Amniotic stem cell (primary cell): ENCODE results near the gene MMP20.
"Not testable (repeated sequence)": the region's sequence is repeated elsewhere in the genome, so short reads cannot be mapped to it uniquely, and the experiment has no call there.

Experiments used
- DNase-seq: peaks from one replicate; lab custom pipeline; 2025; lab: John Stamatoyannopoulos, UW

Gene MMP20, protein sequence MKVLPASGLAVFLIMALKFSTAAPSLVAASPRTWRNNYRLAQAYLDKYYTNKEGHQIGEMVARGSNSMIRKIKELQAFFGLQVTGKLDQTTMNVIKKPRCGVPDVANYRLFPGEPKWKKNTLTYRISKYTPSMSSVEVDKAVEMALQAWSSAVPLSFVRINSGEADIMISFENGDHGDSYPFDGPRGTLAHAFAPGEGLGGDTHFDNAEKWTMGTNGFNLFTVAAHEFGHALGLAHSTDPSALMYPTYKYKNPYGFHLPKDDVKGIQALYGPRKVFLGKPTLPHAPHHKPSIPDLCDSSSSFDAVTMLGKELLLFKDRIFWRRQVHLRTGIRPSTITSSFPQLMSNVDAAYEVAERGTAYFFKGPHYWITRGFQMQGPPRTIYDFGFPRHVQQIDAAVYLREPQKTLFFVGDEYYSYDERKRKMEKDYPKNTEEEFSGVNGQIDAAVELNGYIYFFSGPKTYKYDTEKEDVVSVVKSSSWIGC

DNA sequence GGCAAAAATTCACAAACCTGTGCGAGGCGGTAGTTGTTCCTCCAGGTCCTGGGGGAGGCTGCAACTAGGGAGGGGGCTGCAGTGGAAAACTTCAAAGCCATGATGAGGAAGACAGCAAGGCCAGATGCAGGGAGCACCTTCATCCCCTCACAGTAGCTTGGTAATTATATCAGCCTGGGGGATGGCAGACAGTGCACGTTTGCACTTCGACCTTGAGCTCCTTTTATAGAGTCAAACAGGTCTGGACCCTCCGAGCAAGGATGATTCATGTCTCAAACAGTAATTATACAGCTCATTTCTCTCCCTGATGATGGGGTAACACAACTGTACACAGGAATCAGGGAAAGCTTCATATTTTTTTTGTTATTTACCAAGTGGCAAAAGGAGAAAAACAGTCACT is at the start of gene MMP20:
Gene MMP20, minus strand, starts transcription at position 156 of the 400 bp plus-strand sequence. Its CDS starts 13 bp downstream, at position 143.
- DNase-seq = no peak

DNA sequence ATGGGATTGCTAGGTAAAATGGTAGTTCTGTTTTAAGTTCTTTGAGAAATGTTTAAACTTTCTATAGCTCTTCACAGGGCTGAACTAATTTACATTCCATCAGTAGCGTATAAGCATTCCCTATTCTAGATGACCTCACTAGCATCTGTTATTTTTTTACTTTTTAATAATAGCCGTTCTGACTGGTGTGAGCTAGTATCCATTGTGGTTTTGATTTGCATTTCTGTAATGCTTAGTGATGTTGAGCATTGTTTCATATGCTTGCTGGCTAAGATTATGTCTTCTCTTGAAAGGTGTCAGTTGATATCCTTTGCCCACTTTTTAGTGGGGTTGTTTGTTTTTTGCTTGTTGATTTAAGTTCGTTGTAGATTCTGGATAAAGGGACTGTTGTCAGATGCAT is 44.5 kb upstream of the MMP20 start:
- DNase-seq = no peak

DNA sequence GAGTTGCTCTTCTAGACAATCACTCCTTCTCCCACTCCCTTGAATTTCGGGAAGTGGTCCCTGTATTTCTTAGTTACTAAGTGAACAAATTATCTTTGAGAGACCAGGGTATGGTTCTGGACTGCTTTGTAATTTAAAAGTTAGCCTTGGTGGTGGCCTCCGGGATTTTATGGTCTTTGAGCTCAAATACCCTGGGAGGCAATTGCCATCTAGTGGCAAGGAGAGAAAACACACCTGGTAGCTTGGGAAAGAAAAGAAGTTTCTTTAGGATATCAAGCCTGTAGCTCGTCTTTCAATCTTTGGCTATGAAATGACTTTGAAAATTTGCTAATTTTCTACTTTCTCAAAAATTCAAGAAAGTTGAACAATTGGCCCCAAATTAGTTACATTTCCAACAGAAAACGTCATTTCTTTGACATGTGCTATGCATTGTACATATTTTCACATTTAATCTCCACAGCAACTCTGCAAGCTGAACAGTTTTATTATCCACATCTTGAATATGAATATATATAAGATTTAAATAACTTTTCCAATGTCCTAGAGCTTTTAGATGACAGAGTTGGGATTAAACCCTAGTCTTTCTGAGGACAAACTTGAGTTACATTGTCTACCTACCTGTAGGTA is 41.3 kb upstream of the MMP20 start:
- no peak for DNase-seq

DNA sequence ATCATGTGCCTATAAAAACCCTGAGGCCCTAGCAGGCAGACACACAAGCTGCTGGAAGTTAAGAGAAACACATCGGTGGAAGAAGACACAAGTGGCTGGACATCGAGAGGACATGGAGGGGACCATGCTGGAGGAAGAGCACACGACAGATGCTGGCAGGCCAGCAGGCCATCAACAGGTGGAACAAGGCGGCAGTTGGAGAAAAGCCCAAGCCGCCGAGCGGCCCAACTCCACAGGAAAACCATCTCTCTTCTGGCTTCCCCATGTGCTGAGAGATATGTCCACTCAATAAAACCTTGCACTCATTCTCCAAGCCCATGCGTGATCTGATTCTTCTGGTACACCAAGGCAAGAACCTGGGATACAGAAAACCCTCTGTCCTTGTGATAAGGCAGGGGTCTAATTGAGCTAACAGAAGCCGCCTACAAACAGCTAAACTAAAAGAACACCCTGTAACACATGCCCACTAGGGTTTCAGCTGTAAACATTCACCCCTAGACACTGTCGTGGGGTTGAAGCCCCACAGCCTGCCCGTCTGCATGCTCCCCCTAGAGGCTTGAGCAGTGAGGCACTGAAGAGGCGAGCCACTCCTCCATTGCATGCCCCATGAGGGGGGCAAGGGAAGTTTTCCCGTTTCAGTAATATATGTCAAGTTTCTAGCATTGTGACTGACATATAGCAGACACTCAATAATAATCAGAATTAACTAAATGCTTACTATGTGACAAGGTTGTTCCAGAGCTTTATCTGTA is 39.0 kb upstream of the MMP20 start:
- no peak for DNase-seq

DNA sequence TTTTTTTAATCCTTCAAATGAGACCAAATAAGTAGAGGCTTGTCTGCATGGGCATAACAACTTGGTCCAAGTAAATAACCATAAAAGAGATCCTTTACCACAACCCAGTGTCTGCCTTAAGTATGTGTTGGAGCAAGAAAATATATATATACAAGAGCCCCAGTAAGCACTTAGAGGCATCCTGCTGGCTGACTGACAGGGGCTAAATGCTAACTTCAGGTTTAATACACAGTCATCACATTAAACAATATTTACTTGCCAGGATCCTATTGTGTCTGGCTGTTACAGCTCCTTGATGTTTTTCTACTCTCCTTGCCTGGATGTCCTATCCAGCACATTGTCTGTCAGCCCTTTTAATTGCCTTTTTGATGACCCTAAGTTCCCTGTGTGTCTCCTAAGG is 37.5 kb upstream of the MMP20 start:
- DNase-seq = no peak

DNA sequence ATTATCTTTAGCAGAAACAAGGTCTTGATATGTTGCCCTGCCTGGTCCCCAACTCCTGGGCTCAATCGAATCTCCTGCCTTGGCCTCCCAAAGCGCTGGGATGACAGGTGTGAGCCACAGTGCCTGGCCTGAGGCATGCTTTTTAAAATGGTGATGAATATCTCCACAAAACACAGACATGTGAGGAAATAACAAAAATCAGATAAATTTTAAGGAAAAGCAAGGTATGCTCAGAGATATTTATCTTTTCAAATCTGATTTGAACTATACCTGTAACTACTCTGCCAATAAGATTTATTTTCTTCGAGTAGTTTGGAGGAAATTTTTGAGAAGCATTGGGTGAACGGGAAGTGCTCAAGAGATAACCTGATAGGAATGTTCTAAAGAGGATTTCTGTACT is 35.9 kb upstream of the MMP20 start:
- no peak for DNase-seq

DNA sequence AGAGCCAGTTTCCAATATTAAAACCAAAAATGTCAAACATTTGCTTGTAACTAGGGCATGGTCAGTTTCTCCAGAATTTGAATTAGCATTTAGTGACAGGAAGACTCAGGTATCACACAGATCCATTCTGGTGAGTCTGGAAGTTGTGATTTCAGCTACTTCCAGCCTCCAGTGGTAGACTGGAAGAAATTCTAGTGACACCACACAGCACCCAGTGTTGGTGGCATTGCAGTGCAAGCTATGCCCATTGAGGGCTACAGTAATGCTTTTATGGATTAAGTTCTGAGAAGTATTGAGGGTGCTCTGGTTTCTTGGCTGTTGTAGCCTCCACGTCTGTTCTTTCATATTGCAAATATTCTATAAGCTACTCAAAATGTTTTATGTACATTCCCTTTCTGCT is 31.4 kb upstream of the MMP20 start:
- no peak for DNase-seq

DNA sequence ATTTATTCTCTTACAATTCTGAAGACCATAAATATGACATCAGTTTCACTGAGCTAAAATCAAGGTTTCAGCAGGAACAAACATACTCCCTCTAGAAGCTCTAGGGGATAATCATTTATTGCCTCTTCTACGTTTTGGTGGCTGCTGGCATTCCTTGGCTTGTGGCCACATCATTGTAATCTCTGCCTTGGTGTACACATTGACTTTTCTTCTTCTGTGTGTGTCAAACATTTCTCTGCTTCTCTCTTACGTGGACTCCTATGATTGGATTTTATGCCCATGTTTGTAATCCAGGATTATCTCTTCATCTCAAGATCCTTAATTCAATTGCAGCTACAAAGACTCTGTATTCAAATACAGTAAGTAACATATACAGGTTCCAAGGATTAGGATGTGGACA is 30.4 kb upstream of the MMP20 start:
- DNase-seq = no peak

DNA sequence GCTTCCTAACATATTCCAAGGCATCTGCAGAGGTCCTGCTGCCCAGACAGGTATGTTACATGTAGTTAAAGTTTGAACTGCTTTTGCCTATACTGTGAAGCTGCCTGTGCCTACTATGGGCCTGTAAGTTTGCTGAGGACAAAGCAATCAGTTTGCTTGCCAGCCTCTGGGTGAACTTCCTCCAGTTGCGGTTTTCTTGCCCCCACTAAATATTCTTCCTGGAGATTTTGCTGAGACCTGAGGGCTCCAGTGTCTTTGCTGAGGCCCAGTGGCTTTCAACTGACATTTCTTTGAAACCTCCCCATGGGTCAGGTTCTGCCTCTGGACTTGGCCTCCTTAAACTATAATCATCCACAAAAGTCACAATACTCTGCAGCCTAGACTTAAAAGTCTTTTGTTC is 29.6 kb upstream of the MMP20 start:
- DNase-seq = no peak

DNA sequence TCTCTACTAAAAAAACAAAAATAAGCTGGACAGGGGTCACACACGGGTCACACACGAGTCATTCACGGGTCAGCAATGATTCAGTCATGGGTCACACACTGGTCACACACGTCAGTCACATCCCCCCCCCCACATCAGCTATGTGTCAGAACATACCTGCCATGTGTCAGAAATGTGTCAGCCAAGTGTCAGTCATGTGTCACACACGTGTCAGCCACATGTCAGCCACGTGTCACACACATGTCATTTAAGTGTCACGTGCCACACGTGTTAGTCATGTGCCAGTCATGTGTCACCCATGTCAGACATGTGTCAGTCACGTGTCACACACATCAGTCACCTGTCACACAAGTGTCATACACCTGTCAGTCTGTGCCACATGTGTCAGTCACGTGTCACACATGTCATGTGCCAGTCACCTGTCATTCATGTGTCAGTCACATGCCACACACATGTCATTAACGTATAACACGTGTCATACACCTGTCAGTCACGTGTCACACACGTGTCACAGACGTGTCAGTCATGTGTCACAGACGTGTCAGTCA is 28.7 kb upstream of the MMP20 start:
- DNase-seq = no peak

DNA sequence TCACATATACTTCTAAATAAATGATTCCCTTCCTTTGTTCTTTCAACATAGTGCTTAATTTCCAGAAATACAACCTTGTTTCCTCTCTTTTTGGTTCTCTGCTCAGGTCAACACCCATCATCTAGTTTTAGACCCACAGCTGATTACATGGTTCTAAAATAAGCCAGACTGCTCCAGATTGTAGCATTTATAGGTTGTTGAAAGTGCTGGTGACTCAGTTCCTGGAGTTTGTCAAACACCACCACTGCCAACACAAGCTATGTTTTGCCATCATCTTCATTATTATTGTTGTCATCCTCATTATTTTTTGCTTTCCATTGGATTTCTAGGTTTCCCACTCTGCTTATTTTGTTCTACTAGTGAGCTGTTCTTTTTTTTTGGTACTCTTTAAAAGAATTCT is 22.3 kb upstream of the MMP20 start:
- no peak for DNase-seq

DNA sequence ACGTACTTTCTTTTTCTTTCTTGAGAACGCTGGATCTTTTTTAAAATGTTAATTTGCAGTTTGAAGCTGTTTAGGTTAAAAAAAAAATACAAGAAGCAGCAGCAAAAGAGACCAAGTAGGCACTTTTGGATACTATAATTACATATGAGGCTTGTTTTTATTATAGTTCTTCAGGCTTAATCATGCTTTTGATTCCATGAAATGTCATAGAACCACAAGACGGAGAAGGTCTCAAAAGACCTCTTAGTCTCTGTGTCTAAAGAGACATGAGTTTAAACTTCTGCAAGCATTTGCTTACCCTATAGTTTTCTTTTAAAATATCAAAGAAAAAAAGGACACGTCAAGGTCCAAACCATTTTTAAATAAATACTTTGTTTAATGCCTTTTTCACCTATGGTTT is 18.8 kb upstream of the MMP20 start:
- DNase-seq = no peak

DNA sequence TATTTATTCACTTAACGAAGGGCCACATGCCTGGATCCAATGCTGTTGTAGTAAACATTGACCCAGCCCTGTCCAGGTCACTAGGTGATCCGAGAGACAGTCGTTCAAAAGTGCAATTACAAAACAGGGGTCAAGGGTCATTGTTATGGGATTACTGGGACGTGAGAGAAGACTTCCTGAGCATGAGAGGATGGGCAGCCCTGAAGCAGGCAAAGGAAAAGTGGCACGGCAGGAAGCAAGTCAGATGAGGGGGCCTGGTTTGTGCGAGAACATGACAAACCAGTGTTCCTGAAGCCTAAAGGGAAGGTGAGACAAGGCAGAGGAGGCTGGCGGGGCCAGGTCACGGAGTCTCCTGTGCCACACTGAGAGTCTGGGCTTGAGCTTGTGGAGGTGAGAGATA is 15.8 kb upstream of the MMP20 start:
- no peak for DNase-seq

DNA sequence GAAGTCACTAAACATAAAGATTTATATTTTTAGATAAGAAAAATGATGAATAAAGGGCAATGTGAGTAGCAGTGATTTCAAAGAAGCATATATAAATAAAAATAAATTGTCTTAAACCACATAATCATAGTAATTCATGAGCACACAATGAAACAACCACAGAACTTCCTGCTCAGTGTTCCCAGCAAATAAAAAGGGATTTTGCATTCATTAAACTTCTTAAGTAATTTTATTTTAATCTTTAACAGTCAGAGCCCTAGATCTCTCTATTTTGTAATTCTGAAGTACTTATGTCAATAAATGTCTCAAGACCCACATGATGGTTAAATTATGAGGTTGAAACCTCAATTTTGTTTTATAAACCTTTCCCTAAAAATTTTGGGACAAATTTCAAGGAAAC is 14.5 kb upstream of the MMP20 start:
- DNase-seq = no peak

DNA sequence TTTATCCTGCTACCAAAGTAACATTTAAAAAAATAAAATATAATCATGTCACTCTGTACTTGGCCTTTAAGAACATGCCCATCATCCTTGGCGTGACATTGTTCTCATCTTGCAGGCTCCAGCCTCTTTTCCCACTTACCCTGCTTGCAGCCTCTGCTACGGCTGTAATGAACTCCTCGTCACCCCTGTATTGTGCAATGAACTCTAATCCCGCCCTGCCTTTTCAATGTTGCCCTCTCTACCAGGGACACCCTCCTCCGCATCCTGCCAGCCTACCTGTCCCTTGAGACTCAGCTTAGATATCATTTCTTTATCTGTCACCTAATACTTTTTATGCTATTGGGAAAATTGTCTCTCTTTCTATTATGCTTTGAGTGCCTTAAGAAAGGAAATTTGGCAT is 12.6 kb upstream of the MMP20 start:
- DNase-seq = no peak

DNA sequence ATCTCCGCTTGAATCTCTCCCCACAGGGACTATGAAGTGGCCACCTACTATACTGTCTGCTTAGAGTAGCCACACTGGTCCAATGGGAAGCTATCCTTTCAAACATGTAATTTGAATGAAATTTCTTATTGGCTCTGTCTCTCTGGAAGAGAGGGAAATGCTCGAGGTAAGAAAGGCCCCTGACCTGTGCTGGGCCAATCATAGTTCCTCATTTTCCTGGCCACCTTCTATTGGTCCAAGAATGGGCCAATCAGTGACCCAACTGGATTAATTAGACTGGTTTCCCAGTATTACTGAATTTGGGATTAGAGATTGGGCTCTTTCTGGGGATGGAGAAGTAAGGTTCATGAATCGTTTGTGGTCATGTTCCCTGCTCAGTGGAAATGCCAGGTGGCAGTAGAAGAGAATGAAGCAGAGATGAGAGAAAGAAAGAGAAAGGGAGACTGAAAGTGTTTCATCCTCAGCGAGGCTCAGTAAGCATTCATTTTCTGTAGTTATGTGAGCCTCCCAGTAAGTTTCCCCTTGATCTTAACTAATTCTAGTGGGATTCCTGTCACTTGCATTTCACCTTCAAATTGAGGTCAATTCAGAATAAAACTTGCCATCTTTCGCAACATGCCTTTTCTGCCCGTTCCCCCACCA is 8.4 kb upstream of the MMP20 start:
- DNase-seq = no peak

DNA sequence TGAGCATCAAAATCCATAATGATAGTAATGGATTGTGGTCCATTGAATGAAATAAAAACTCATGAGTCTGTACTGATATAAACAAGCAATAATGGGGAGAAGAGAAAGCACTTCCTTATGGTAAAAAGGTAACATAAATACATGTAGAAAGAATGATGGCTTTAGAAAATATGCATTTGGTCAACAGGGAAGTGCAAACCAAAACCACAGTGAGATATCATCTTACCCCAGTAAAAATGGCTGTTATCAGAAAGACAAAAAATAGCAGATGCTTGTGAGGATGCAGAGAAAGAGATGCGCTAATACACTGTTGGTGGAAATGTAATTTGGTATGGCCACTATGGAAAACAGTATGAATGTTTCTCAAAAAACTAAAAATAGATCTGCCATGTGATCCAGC is 6.9 kb upstream of the MMP20 start:
- DNase-seq = no peak

DNA sequence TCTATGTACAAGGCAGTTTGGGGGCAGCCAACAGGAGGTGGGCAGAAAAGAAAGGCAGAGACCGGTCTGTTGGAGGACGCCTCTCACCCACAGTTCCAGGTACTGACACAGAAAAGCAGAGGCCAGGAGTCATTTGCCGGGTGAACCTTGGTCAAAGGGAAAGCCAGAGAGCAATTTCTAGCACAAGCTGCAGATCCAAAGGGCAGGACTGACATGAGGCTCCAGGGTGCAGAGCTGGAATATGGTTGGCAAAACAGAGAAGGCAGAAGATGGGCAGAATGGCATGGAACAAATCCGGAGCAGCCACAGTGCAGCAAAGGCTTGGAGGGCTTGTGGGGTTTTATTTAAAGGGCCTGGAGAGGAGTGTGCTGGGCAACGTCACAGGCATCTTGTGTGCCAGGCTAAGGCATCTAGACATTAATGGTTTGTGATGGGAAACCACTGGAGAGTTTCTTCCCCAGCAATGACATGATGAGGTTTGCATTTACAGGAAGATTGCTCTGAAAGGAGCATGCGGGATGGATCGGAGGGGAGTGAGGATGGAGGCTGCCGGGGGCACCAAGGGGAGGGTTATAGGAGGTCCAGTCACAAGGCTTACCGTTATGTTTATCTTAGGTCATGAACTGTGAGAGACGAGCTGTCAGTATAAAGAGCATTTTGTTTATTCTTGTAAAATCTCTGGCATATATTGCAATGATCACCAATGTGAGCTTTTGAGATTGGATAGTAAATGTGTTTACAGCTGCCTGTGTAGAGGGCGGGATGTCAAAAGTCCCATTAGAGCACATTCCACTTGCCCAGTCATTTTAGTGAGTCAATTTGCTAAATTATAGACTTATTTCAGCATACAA is 5.7 kb upstream of the MMP20 start:
- DNase-seq = no peak

DNA sequence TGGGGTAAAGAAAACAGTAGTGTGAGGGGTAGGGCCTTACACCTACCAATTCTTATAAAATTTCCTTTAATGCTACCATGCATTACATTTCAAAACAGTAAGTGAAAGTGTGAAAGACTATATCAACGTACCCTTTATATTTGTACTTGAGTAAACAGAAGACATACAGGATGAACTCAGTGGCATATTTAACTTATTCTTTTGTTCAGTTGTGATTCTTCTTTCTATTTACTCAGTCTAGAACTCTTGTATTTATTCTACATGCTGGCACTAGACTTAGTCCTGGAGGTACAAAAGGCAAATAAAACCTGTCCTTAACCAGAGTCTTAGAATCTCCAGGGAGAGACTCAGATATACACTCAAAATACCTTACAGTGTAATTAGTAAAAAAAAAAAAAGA is 4.8 kb upstream of the MMP20 start:
- not testable (repeated sequence) for DNase-seq

DNA sequence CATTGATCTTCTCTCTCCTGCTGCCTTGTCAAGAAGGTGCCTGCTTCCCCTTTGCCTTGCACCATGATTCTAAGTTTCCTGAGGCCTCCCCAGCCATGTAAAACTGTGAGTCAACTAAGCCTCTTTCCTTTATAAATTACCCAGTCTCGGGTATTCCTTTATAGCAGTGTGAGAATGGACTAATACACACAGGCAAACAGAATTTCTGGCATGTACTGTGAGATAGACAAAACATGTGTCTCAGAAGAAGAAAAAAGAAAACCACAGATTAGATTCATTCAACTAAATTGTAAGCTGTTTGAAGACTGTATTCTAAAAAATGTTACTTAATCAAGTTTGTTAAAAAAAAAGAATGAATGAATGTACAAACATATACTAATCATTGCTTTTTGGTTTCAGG is 1.5 kb upstream of the MMP20 start:
- no peak for DNase-seq

DNA sequence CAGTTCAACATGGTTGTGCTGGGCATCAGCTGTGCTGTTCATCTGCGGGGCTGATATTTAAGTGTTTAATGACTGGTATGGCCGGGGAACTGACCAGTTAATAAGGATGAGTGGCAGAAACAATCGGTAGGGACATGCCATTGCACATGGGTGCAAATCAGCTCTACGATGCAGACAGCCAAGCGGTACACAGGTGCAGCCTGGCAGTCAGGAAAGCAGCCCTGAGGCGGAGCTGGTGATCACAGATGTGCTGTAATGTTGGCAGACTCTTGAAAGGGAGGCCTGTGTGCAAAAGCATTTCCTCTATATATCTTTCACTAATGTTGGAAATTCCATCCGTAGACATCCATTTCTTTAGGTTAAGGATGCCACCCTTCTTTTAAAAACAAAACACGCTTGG is 1.1 kb downstream of the MMP20 start:
- DNase-seq = no peak
